Panc1 (cell line): ENCODE results near the gene ARHGAP32. TPM values are rescaled to one million over a fixed set of nuclear protein-coding genes. Genes with fewer than 3 reads are reported as not detected.

Experiments used
- ATAC-seq: fragments of 200-7000 bp; cut with Tn5 transposase; 2 replicates; pipeline ENCODE4 v1.9.1; 2020; ENCODE audit warnings: mild to moderate bottlenecking, moderate library complexity
- BruUV-seq: library from RNA; stranded (reverse); fragments of 400-500 nt; replicated peaks from 2 replicates; lab custom pipeline; 2021; lab: Mats Ljungman, UMichigan
- CTCF ChIA-PET: fragments of 300-600 bp; sonication (Branson Sonifier 250); formaldehyde crosslinking; loops from one replicate; lab custom pipeline; 2022; ENCODE audit warnings: antibody characterized with exemption; lab: Charles Lee
- POLR2A ChIA-PET: fragments of 300-600 bp; sonication (Branson Sonifier 250); formaldehyde crosslinking; loops from one replicate; lab custom pipeline; 2022; ENCODE audit warnings: antibody characterized with exemption; lab: Charles Lee
- DNase-seq: peaks from one replicate; pipeline ENCODE4 v3.0.0-alpha.2; 2010; ENCODE audit warnings: low read depth, low spot score
- H3K27ac ChIP-seq: 2 replicates; pipeline ENCODE4 v1.5.1; 2011; ENCODE audit warnings: mild to moderate bottlenecking, low read length, inconsistent platforms
- H3K27me3 ChIP-seq: fragments of 200-500 bp; sonication (Bioruptor generic); 2 replicates; pipeline ENCODE4 v1.6.0; 2014; ENCODE audit warnings: low read length, inconsistent platforms; ENCODE audit not compliant: control insufficient read depth, insufficient read depth
- H3K36me3 ChIP-seq: fragments of 200-500 bp; sonication (Bioruptor generic); 2 replicates; pipeline ENCODE4 v1.5.1; 2014; ENCODE audit warnings: inconsistent platforms, mild to moderate bottlenecking, low read length, moderate library complexity; ENCODE audit not compliant: control insufficient read depth, insufficient read depth
- H3K4me1 ChIP-seq: 2 replicates; pipeline ENCODE4 v1.5.1; 2011; ENCODE audit warnings: inconsistent platforms, mild to moderate bottlenecking, low read length, moderate library complexity; ENCODE audit not compliant: control insufficient read depth, insufficient read depth
- H3K4me3 ChIP-seq, 2 experiments: 2 replicates each; pipeline ENCODE4 v1.5.1; 2011 to 2012; ENCODE audit warnings: low read depth in 2 of 2, low read length in 2 of 2, mild to moderate bottlenecking in 2 of 2, inconsistent platforms in 1 of 2, moderate library complexity in 1 of 2
- H3K9me3 ChIP-seq: fragments of 200-500 bp; sonication (Bioruptor generic); 2 replicates; pipeline ENCODE4 v1.5.1; 2014; ENCODE audit warnings: low read depth, mild to moderate bottlenecking, inconsistent platforms, low read length, moderate library complexity; ENCODE audit not compliant: control insufficient read depth, insufficient read depth
- CTCF ChIP-seq: fragments of 450-650 bp; IDR thresholded peaks from 2 replicates; pipeline ENCODE4 v1.5.1; 2017; ENCODE audit warnings: mild to moderate bottlenecking
- POLR2AphosphoS5 ChIP-seq: IDR thresholded peaks from 2 replicates; pipeline ENCODE4 v1.6.1; 2012; ENCODE audit warnings: mild to moderate bottlenecking, low read depth, low read length, moderate library complexity
- SIN3A ChIP-seq: IDR thresholded peaks from 2 replicates; pipeline ENCODE4 v1.6.1; 2012; ENCODE audit warnings: low read depth, mild to moderate bottlenecking, low read length, moderate library complexity, borderline replicate concordance; ENCODE audit not compliant: insufficient read depth
- TCF7L2 ChIP-seq: IDR thresholded peaks from 2 replicates; pipeline ENCODE4 v1.6.1; 2011; ENCODE audit warnings: mild to moderate bottlenecking, low read depth, low read length, inconsistent platforms
- in situ Hi-C: cut with HindIII; loops from 2 replicates; pipeline ENCODE4 v1.10.0; 2016; ENCODE audit warnings: low sequenced_read_pairs, low pct_unique_long_range_greater_than_20kb
- intact Hi-C: fragments of 100-400 bp; cut with micrococcal nuclease; formaldehyde crosslinking; loops from one replicate; pipeline ENCODE4 v1.10.0; 2022; ENCODE audit not compliant: unreplicated experiment
- total RNA-seq: library from RNA; stranded (reverse); gene quantifications from one replicate; pipeline ENCODE4 v1.2.1, GENCODE V29; 2021; ENCODE audit not compliant: unreplicated experiment
- TF ChIP-seq, protein P1 (sequence below), 2 experiments: IDR thresholded peaks; 2 replicates each; pipeline ENCODE4 v1.6.1; 2011 to 2012; ENCODE audit warnings: low read depth in 2 of 2, control low read depth in 1 of 2, low read length in 1 of 2, mild to moderate bottlenecking in 1 of 2, moderate library complexity in 1 of 2; ENCODE audit not compliant: insufficient read depth in 1 of 2

The ARHGAP32 gene
- total RNA-seq, 1 experiment from 2014 or later: 44.6 TPM

GRCh38 chr11:129202646-129203045, 10.5 kb upstream of the ARHGAP32 start:
- CTCF ChIA-PET: no interaction called here
- in situ Hi-C loops (no loop called here), intact Hi-C loops (no loop called here)
- Histone ChIP-seq H3K27me3 (no peaks in the 10 kb centered on the region), H3K4me3 (no peak overlapping the region), H3K27ac (peak overlapping the region; percentile 49; the same call in 1 of the 2 replicates), H3K9me3 (peaks cover 4% of the 10 kb centered on the region; the same call in 1 of the 2 replicates), H3K4me1 (peaks cover 9% of the 10 kb centered on the region), H3K36me3 (no peaks in the 10 kb centered on the region)
- no peak for DNase-seq
- no TSS peak for BruUV-seq
- POLR2A ChIA-PET: no interaction called here
- no peak for ATAC-seq
- no peak for TF ChIP-seq TCF7L2
- TF ChIP-seq POLR2AphosphoS5: no peak
- TF ChIP-seq, protein P1, sequence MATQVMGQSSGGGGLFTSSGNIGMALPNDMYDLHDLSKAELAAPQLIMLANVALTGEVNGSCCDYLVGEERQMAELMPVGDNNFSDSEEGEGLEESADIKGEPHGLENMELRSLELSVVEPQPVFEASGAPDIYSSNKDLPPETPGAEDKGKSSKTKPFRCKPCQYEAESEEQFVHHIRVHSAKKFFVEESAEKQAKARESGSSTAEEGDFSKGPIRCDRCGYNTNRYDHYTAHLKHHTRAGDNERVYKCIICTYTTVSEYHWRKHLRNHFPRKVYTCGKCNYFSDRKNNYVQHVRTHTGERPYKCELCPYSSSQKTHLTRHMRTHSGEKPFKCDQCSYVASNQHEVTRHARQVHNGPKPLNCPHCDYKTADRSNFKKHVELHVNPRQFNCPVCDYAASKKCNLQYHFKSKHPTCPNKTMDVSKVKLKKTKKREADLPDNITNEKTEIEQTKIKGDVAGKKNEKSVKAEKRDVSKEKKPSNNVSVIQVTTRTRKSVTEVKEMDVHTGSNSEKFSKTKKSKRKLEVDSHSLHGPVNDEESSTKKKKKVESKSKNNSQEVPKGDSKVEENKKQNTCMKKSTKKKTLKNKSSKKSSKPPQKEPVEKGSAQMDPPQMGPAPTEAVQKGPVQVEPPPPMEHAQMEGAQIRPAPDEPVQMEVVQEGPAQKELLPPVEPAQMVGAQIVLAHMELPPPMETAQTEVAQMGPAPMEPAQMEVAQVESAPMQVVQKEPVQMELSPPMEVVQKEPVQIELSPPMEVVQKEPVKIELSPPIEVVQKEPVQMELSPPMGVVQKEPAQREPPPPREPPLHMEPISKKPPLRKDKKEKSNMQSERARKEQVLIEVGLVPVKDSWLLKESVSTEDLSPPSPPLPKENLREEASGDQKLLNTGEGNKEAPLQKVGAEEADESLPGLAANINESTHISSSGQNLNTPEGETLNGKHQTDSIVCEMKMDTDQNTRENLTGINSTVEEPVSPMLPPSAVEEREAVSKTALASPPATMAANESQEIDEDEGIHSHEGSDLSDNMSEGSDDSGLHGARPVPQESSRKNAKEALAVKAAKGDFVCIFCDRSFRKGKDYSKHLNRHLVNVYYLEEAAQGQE (IDR thresholded peaks at IDR 0.05; ENCODE audit: insufficient read depth in 1 of 2, low read depth in 2 of 2, low read length in 1 of 2): no peak
- TF ChIP-seq CTCF: no peak
- TF ChIP-seq SIN3A: no peak

DNA sequence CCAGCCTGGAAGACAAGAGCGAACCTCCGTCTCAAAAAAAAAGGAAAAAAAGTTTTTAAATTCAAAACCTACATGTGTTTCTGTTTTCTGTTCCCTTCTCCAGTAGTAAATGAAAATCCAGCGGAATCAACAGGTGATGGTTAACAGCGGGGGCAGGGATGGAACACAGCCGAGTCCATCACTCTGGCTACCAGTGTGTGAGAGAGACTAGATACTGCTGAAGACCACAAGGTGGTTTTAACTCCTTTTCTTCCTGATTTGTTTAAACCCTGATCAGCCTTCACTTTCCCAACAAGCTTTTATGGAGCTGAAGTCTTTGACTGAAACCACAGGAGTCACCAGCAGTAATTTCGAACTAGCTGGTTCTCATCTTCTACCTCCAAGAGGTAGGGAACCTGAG, 3.6 kb upstream of the ARHGAP32 start:
- H3K27ac ChIP-seq: peak overlapping the region; percentile 10; the same call in 1 of the 2 replicates
- ATAC-seq (no peak), DNase-seq (no peak)
- POLR2A ChIA-PET: no interaction called here
- peaks cover 4% of the 10 kb centered on the region; the same call in 1 of the 2 replicates for H3K9me3 ChIP-seq
- CTCF ChIA-PET: no interaction called here
- H3K4me1 ChIP-seq: peaks cover 27% of the 10 kb centered on the region
- intact Hi-C loops: loop anchor here (10.0 kb wide), 1 partner anchor 51 kb away; no protein-coding TSS in a partner anchor
- BruUV-seq: no TSS peak
- no peaks in the 10 kb centered on the region for H3K27me3 ChIP-seq
- TF ChIP-seq SIN3A: no peak
- TF ChIP-seq POLR2AphosphoS5: no peak
- TF ChIP-seq, protein P1 (IDR thresholded peaks at IDR 0.05; ENCODE audit: insufficient read depth in 1 of 2, low read depth in 2 of 2, low read length in 1 of 2): no peak
- TF ChIP-seq CTCF: no peak
- TF ChIP-seq TCF7L2: no peak
- H3K4me3 ChIP-seq: no peak overlapping the region
- no peaks in the 10 kb centered on the region for H3K36me3 ChIP-seq
- in situ Hi-C loops: no loop called here
